Measurements from ENCODE around the gene GEN1. TPM values are rescaled to one million over a fixed set of nuclear protein-coding genes. Genes with fewer than 3 reads are reported as not detected.

The GEN1 gene
- total and polyA plus RNA-seq, 2 of the 13 experiments (the other 11 are each of a cell fraction or from before 2014, with no cell fraction given), result 9.9 to 27.1 TPM

- no peak overlapping the region for H3K27ac ChIP-seq (ENCODE audit: extremely low read length, insufficient read depth, low read length)
- H3K79me2 ChIP-seq (ENCODE audit: insufficient read depth, low read length), result no peaks in the 10 kb centered on the region
- ChIA-PET POLR2A (interaction anchor here (0.7 kb wide), 1 partner anchor 29 kb away, joined by 3 read pairs; no protein-coding TSS in a partner anchor), CTCF (ENCODE audit: low intra/inter-chr PET ratio, low total read pairs) (no interaction called here)
- BruUV-seq (replicated peaks), result no TSS peak
- H2AFZ ChIP-seq (ENCODE audit: low read length), result no peak overlapping the region
- TF ChIP-seq HMG20A (CRISPR knock-in tag; IDR thresholded peaks at IDR 0.05; ENCODE audit: borderline replicate concordance), result no peak
- no peak for TF ChIP-seq ATF6 (CRISPR knock-in tag; conservative IDR thresholded peaks at IDR 0.05)
- TF ChIP-seq MTA1 (CRISPR knock-in tag; IDR thresholded peaks at IDR 0.05; ENCODE audit: borderline replicate concordance), result no peak
- no peak for TF ChIP-seq KMT2A (CRISPR knock-in tag; IDR thresholded peaks at IDR 0.05)
- TF ChIP-seq IKZF1 (IDR thresholded peaks at IDR 0.05), result no peak
- TF ChIP-seq CEBPZ (IDR thresholded peaks at IDR 0.05; ENCODE audit: low read length), result no peak
- TF ChIP-seq DNMT1 (CRISPR knock-in tag; IDR thresholded peaks at IDR 0.05), result no peak
- no peak for TF ChIP-seq HOXA7 (CRISPR knock-in tag; IDR thresholded peaks at IDR 0.05)
- TF ChIP-seq ZNF296 (CRISPR knock-in tag; conservative IDR thresholded peaks at IDR 0.05), result no peak
- TF ChIP-seq NPAS2 (CRISPR knock-in tag; IDR thresholded peaks at IDR 0.05; ENCODE audit: borderline replicate concordance), result no peak
- no peak for TF ChIP-seq HNRNPH1 (optimal IDR thresholded peaks at IDR 0.05; ENCODE audit: low read depth, low read length)
- no peak for TF ChIP-seq STAG1 (CRISPR knock-in tag; IDR thresholded peaks at IDR 0.05)
- no peak for TF ChIP-seq REL (CRISPR knock-in tag; conservative IDR thresholded peaks at IDR 0.05)
- TF ChIP-seq MEIS1 (CRISPR knock-in tag; IDR thresholded peaks at IDR 0.05; ENCODE audit: borderline replicate concordance), result no peak
- no peak for TF ChIP-seq RBM39 (IDR thresholded peaks at IDR 0.05; ENCODE audit: low read depth, low read length, poor library complexity, severe bottlenecking)
- TF ChIP-seq ATAD3A (CRISPR knock-in tag; IDR thresholded peaks at IDR 0.05), result no peak
- TF ChIP-seq ZNF34 (CRISPR knock-in tag; IDR thresholded peaks at IDR 0.05; ENCODE audit: borderline replicate concordance), result no peak
- TF ChIP-seq KLF16 (CRISPR knock-in tag; IDR thresholded peaks at IDR 0.05), result no peak
- no peak for TF ChIP-seq HDAC6 (IDR thresholded peaks at IDR 0.05; ENCODE audit: low read depth, low read length)
- no peak overlapping the region for H3K9ac ChIP-seq (ENCODE audit: insufficient read depth, low read depth, low read length)
- DNase-seq (ENCODE audit: low spot score), result no peak
- H3K4me2 ChIP-seq (ENCODE audit: low read depth, low read length), result no peak overlapping the region
- no peak for FAIRE-seq
- peaks cover 0 to 12% of the 10 kb centered on the region in 2 experiments; a peak in 2 of 5 replicates for H3K27me3 ChIP-seq (ENCODE audit: control insufficient read depth in 1 of 2, insufficient read depth in 2 of 2, low read length in 2 of 2)
- no peaks in the 10 kb centered on the region for H4K20me1 ChIP-seq (ENCODE audit: insufficient read depth, low read length)
- H3K36me3 ChIP-seq (replicated peaks in 1 of 2; ENCODE audit: control insufficient read depth in 1 of 2, insufficient read depth in 2 of 2, low read length in 2 of 2), result no peaks in the 10 kb centered on the region
- no peaks in the 10 kb centered on the region for H3K9me3 ChIP-seq (ENCODE audit: low read length)
- in situ Hi-C loops (cut with HindIII; ENCODE audit: extremely low pct_ligation_motif_present, low pct_unique_long_range_greater_than_20kb) (no loop called here), intact Hi-C loops (cut with micrococcal nuclease; ENCODE audit: unreplicated experiment) (no loop called here)
- WGBS (ENCODE audit: low lambda C conversion rate), result 8% methylated on average over 2 of the region's 2 CpGs
- H3K4me3 ChIP-seq (replicated peaks in 1 of 3; ENCODE audit: insufficient read depth in 1 of 3, low read depth in 2 of 3, low read length in 3 of 3), result no peak overlapping the region
- peaks cover 14% of the 10 kb centered on the region for H3K4me1 ChIP-seq (ENCODE audit: insufficient read depth, low read length)
- peak; percentile 36; the same call in 1 of the 3 replicates for ATAC-seq
Measured at GRCh38 chr2:17805166-17805565, 51.2 kb downstream of the GEN1 start.

All from HepG2 (cell line).